ENCODE measurements around the gene NEBL.

The NEBL gene

DNA sequence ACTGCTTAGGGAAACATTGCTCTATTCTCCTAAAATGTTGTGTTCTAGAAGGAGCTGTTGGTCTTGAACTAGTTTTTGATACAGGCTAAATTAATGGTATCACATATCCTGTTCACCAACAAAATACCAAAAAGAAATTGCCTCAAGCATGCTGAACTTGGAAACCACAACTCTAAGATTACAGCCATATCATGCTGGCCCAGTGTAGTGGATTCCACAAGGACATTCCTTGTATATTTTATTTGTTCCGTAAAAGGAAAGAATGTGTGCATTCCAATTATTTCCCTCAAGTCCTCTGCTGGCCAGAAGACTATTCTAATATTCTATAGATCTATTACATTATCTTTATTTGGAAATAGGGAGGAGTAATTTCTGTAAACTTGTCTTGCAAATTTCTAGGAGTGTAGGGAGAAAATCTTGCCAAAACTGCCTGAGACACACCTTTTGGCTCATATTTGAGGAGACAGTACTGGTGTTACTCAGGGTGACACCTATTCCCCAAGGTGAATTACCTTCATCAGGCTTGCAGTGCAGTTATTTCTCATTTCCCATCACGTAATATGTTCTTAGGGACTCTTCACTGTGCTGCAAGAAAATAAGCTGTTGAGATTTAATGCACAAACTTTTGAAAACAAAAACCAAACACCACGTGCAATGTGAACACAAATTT, 1.9 kb upstream of the NEBL start:
- no peak for DNase-seq

DNA sequence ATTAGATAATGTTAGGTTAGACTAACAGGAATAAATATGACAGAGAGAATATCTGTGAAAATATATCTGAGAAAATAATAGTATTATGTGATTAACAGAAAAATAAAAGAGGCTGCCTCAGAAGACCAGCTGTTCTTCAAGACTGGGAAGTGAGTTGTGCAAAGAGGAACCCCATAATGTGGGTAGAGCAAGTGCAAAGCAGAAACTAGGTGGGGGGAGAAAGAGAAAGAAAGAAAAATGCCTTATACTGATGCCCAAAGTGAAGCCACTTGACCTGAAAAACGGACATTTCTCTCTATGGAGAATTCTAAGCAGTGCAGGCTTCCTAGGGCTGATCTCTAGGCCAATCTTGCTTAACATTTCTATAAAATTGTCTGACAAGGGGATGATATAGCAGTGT, 3.8 kb downstream of the NEBL start:
- no peak for DNase-seq

DNA sequence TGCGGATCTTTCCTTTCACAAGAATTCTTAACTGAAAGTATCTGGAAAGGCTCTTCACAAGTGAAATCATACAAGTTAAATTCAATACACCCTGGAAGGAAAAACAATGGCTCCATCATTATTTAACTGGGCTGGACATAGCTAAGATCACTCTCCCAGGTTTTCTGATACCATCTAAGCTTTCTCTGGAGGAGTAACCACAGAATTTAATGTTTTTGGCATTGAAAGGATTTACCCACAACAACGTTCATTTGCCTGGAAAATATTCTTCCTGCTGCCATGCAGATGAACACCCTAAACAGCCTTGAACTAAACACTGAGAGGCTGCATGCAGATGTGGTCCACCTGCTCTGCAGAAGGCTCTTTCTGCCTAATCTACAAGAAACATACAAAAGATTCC, 4.3 kb downstream of the NEBL start:
- no peak for DNase-seq

DNA sequence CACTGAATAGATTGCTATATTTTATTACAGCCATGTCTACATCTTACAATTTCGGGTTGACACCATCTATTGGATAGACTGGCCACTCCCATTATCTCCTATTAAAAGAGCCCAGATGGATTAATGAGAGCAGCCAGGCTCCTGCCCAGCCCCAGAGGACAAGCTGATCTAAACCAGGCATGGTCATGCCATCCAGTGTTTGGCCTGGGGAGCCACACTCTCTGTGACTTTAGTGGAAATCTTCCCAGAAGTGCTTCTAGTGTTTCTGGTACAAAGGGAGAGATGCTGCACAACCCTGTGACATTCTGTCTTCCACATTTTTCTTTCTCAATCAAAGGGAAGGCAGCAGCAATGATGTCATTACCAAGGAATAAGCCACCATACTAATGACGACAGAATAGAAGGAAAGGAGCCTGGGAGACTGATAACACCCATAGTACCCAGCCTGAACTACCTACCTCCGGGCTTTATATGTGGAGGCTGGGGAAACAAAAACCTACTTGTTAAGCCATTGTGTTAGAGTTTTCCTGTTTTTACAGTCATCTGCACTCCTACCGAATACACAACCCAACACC, 5.0 kb downstream of the NEBL start:
- DNase-seq: no peak

DNA sequence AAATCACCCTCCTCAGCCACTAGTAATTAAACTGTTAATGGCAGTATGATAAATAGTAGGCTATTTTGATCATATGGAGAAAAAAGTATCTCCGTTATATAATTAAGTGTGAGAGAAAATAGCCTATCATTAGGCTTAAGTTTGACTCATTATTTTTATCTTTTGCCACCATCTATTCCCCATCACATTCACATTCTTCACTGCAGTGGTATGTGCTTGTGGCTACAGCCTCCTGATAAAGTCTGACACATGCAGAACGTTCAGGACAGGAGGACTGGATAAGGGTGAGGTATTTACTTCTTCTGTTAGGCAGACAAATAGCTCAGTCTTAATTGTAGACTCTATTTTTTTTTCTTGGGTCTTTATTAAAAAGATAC, 5.8 kb downstream of the NEBL start:
- DNase-seq: no peak

DNA sequence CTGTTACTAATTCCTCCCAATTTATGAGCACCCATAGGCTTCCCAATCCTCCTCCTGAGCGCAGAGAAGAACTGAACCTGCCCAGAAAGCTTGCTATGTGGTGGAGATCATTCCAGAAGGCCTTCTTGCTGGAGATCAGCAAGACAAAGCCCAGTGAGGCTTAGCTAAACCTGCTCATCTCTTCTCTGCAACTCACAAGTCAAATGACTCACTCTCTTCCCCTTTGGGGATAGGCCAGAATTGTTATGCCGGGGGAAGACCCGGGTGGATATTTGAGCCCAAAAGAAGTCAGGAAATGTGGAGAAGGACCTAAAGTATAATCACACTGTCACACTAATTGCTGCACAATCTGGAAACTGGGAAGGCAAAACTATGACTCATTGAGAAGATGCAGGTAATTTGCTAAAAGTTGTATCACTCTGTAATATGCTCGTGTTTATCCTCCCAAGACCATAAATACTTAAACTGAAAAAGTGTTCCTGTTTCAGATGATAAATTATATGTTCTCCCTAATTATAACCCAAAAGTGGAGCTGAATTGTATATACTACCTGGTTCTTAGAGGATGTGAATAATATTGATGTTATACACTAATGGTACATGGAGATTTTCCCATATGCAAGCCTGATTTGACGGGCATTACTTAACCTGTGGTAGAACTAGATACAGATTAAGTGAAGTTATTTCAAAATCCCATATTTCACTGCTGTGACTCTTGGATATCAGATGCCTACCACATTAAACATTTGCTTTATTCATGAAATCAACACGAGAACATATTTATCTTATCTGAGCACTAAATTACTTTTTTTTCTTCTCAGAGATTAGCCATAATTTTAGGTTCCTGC, 6.4 kb downstream of the NEBL start:
- DNase-seq: no peak

DNA sequence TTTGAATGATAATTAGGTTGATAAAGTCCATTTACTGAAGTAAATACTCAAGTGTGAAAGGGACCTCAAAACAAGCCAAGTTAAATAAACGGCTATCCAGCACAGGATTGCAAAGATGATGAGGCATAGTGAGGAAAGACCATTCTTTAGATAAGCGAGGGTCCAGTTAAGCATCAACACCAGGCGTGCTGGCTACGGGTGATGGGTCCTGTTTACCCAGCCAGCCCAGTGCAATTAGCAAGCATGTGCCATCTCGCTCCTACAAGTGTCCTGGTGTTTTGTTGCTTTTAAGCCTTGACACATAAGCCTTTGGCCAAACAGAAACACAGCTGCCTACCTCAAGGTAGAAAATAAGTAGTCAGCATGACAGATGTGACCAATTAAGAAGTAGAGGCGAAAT, 7.1 kb downstream of the NEBL start:
- DNase-seq: no peak

DNA sequence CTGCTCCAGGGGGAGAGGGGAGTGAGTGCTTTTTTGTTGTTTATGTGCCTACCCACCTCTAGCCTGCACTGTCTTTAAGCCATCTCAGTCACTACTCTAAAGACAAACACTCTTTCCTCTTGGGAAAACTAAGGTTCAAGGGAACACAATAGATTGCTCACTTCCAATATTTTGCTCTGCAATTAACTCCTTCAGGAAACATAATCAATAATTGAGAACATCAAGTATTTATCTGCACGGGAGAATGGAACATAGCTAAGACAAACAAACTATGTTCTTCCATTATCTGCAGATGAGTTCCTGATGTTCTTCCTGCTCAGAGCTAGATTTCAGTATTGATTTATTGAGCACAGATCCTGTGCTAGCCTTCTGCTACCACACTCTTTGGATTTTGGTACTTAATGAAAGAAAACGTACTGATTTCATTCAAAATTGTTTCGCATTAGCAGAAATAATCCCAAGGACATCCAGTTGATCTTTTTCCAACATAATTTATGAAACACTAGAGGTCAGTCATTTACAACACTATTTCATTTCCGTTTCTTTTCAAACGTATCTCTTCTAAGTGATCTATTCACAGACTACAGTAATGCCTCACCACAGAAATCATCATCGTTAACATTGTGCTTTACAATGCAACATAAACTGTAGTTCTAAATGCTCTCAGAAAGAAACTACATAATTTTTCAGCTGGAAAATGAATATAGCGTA, 8.3 kb downstream of the NEBL start:
- DNase-seq: no peak

DNA sequence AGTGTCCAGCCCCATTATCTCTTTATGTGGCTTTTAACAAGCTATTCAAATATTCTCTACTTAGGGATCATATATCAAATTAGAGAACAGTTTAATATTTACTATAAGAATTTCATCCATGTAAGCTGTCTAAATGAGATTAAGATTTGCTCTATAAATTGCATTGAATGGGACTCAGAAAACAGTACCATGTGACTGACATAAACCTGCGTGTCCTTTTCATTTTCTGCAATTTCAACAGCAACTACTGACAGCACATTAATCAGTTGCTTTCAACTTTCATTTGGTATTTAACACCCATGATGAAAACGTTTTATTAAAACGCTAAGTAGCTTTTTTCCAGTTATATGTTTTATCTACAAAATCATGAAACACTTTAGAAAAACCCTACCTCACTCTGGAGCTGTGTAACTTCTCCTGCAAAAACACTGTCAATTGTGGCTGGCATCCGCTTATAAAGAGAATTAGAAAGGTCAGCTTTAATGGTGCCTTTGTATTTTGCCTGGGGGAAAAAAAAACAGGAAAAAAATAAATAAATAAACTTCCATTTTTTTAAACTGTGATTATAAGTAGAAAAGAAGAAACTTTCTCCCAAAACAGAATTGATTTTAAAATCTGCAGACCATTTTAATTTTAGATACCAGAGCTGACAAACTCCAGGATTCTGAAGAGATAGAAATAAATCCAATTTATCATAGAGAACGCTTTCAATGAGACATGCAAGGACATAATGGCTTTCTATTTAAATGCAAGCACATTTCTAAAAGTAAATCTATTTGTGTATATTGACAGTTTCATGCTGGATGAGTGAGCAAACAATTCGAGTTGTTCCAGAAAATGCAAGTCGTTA, 9.2 kb downstream of the NEBL start:
- no peak for DNase-seq

DNA sequence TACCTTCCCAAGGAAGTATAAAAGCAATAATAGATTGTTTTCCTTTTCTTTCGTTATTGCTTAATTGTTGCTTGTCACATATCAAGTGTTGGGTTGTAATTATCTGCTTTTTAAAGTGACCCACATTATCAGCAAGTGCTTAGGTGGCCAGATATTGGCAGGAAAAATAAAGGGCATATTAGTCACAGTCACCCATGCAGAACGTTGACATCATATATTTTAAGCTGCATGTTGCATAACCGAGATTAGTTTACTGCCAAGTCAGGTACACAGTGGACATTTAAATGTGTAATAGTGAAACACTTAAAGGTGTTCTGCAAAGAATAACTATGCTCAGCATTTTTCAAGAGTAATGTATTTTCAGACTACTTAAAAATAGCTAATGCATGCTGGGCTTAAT, 11.4 kb downstream of the NEBL start:
- no peak for DNase-seq

DNA sequence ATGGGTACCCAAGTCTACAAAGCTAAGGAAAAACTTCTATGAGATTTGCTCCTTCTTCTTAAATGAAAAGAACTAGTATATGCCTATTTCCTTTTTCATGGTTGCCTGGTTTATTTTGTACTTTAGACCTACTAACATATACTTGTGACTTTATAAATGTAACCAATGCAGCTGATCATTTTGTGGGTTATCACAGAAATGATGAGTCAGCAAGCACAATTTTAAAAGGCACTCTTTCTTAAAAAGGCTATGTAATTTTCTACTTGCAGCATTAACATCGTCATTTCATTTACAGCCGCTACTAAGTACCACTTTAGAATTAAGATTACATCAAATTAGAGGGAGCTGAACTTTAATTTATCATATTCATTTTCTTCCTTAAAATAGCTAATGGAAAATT, 13.6 kb downstream of the NEBL start:
- no peak for DNase-seq

DNA sequence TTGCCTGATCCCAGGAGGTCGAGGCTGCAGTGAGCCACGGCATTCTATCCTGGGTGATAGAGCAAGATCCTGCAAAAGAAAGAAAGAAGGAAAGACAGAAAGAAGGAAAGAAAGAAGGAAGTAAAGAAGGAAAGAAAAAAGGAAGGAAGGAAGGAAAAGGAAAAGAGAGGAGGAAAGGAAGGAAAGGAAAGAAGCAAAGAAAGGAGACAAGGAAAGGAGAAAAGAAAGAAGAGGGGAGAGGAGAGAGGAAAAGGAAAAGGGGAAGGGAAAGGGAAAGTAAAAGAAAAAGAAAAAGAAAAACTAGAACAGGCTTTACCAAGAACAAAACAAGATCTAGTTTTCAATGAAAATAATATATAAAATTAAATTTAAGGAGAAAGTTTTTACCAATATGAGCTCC, 15.0 kb downstream of the NEBL start:
- no peak for DNase-seq

DNA sequence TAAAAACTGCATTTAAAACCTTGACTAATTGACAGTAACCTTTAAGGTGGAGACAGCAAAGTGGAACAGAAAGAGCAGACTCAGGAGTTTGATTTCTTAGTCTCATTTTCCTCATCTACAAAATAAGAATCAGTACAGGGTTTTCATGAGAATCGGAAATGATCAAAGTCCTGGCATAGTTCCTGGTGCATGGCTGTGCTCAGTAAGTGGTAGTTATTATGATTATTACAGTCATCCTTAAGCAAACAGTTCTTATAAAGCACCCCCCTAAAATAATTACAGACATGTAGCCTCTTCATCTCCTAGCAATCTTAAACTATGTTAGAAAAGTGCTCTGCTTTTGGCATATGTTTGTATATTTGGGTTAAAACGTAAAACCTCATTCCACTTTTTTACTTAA, 18.0 kb downstream of the NEBL start:
- DNase-seq: no peak

DNA sequence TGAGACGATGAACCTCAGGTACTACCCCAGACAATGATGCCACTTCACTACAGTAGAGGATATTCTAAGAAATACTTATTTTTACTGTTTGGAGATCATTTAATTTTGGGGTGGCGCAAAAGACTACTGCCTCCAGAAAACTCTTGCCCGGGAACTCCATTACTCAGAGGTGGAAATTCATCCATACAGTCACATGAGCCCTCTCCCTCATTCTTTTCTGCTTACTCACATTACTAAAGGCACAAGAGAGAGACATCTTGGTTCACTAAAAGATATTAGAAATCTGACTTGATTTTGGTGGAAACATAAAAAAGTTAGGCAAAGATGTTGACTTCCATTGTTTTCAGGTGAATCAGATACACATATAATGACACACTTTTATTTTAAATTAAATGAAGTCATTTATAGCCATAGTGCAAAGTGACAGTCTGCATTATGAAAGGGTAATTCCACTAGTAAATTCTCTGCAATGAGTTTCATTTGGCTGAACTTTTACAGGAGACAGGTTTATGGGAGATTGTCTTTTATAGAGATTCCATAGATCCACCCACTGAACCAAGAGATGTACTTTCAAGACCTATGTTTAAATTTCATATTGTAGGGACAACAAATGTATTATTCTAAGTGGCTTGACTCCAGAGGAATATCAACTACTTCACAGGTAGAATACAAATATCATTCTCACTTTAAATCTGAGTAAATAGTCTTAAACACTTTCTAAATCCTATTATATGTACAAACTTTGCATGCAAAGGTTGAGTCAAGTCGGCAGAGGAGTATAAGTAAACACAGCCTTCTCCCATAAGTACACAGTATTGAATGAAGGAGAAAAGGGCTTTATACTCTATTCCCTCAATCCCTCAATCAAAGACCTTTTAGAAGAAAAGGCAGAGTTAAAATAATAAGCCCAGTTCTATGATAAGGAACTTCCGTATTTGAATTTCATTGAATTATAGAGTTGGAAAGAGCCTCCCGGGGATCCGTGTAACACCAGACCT, 18.8 kb downstream of the NEBL start:
- no peak for DNase-seq

DNA sequence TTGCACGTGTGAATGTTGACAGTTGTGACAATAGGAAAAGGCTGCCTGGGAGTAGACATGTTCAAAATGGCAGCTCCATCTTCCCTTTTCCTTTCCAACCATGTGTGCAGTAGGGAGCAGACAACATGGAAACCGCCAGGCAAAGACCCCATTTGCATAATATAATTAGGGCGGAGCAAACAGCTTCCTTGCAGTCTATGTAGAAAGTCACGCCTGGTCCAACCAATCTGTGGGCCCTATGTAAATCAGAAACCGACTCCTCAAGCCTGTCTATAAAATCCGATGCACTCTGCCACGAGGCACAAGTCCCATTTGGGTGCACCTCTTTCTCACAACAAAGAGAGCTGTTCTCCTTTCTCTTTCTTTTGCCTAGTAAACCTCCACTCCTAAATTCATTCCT, 19.6 kb downstream of the NEBL start:
- no peak for DNase-seq

DNA sequence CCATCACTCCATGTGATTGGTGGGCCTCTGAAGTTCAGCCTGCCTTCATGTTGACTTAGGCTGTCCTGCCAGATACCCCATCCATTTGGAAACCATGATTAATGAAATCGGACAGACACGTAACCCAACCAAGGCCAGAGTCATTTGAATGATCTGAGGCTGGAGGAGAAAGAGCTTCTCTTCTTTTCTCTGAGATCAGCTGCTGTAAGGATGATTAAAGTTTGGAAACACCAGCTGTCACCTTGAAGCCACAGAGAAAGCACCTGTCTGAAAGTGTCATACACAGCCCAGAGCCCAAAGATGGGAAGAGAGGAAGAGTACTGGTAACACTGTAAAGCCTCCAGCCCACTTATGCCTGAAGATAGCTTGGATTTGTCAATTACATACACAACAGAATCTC, 22.9 kb downstream of the NEBL start:
- DNase-seq: no peak

DNA sequence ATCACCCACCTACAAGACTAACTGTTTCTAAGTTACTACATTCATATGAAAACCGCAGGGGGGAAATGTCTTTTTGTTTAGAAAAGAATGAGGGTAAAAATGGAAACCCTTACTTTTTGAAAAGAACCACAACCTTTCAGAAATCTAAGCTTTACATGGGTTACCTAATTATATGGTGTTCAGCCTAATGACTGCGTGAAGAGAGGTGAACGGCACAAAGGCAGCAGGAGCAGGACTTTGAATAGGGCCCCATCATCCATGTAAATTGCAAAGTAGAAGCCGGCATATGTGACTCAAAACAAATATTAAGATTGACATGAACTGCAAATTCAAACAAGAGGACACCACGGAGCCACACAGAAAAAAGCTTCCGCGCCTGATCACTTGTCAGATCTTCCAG, 25.1 kb downstream of the NEBL start:
- no peak for DNase-seq

DNA sequence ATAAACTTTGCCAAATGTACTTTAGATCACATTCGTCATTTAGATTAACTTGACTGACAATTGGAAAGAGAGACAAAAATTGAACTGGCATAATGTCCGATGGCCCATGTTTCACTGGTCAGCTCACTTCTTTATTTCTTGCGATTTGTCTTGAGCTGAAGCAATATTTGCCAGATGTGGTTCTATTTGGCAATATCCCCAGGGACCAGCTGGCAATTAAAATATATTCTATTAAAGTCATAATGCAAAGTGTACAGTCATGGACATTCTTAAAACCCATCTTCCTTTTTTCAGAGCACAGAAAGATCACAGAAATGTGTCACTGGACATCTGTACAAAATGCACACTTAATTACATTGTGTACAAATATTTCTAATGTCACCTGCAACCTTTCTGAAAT, 26.3 kb downstream of the NEBL start:
- no peak for DNase-seq

DNA sequence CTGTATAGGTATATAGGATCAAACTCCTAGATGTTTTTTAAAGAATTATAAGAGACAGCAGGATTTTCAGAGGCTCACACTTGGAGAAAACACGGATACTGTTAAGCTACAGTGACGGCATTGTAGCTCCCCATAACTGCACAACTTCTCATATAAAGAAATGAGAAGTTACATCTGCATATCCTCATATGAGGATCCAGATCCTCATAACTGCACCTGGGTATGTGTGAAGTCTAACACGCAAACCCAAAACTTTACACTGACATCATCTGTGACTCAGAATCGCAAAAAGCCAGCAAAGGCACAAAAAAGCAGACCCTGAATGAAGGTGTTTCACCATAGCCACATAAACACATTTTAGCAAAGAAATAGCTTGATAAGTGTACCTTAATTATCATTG, 34.1 kb downstream of the NEBL start:
- DNase-seq: no peak

DNA sequence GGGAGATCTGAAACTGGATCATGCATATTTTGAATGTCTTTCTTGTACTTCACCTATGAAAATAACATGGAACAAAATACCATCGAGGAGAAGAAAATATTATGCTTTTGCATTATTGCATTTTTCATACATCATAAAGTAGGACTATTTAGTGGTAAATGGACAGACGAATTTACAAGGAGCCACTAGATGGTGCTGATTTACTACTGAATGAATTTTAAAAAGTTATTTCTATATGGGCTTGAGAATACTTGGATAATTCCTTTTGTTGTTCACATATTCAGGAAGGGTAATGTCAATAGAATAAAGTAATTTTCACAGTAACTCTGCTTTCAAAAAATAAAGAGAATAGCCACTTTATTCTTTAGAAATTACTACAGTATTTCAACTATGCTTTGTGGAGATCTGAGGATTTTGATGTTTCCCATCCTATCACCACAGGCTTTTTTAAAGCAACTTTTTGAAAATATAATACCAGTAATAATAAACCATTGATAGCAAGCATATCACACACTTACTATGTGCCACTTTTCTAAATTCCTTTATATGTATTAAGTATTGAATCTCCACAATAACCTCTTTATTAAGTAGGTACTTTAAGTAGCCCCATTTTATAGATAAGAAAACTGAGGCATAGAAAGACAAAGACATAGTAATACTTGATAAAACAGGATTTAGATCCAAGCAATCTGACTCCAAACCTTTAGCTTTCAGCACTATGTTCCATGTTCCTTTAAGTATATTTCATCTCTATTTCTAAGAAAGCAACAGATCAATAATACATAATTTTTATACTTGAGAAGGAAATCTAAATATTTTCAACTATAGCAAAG, 38.6 kb downstream of the NEBL start:
- no peak for DNase-seq

DNA sequence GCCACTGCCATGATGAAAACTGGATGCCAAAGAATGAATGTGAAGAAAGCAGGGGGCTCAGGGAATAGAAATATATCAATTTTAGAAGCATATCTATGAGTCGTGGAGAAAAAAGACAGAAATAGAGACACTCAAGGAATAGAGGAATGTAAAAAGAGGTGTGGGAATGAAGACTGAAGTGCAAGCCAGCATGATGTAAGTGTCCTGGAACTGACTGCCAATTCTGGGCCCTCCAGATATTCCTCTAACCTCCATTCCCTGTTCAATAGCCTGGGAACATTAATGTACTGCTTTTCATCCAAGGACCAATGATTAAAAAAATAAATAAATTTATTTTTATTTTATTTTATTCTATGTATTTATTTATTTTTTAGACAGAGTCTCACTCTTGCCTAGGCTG, 40.6 kb downstream of the NEBL start:
- DNase-seq: no peak

Data from activated CD4-positive, alpha-beta T cell treated with anti-CD3 and anti-CD28 coated beads, Interleukin-2, amount 50 U/mL, for 48 hours (primary cell).